ENCODE data around the gene PDE5A.

The PDE5A gene

DNA sequence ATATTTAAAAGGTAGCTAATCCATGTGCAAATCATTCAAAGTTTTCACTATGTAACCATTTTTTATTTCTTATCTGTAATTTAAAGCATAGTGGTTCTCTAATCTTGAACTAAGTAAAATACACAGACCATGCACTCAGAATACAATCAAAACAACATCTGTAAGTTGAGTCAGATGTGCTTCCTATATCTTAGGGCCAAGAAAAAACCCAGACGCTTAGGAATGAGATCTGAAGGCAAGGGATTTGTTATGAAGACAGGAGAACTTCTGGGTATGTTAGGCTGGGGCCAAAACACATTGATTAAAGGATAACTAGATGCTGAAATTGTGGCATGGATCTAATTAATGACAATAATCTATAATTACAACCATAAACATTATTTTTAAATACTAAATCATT lies 120.3 kb downstream of the PDE5A start:
- TF ChIP-seq SIN3A (IDR thresholded peaks at IDR 0.05; ENCODE audit: borderline replicate concordance, insufficient read depth, low read length) (no peak), POLR2AphosphoS5 (IDR thresholded peaks at IDR 0.05; ENCODE audit: low read depth, low read length) (no peak), FOXP2 (optimal IDR thresholded peaks at IDR 0.05; ENCODE audit: borderline replicate concordance, extremely low read depth, extremely low read length, insufficient read depth) (no peak), TAF1 (IDR thresholded peaks at IDR 0.05; ENCODE audit: borderline replicate concordance, insufficient read depth, low read length) (no peak)
- TF ChIP-seq, protein P1, sequence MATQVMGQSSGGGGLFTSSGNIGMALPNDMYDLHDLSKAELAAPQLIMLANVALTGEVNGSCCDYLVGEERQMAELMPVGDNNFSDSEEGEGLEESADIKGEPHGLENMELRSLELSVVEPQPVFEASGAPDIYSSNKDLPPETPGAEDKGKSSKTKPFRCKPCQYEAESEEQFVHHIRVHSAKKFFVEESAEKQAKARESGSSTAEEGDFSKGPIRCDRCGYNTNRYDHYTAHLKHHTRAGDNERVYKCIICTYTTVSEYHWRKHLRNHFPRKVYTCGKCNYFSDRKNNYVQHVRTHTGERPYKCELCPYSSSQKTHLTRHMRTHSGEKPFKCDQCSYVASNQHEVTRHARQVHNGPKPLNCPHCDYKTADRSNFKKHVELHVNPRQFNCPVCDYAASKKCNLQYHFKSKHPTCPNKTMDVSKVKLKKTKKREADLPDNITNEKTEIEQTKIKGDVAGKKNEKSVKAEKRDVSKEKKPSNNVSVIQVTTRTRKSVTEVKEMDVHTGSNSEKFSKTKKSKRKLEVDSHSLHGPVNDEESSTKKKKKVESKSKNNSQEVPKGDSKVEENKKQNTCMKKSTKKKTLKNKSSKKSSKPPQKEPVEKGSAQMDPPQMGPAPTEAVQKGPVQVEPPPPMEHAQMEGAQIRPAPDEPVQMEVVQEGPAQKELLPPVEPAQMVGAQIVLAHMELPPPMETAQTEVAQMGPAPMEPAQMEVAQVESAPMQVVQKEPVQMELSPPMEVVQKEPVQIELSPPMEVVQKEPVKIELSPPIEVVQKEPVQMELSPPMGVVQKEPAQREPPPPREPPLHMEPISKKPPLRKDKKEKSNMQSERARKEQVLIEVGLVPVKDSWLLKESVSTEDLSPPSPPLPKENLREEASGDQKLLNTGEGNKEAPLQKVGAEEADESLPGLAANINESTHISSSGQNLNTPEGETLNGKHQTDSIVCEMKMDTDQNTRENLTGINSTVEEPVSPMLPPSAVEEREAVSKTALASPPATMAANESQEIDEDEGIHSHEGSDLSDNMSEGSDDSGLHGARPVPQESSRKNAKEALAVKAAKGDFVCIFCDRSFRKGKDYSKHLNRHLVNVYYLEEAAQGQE (IDR thresholded peaks at IDR 0.05; ENCODE audit: insufficient read depth in 1 of 2, low read depth in 2 of 2, low read length in 2 of 2): no peak

DNA sequence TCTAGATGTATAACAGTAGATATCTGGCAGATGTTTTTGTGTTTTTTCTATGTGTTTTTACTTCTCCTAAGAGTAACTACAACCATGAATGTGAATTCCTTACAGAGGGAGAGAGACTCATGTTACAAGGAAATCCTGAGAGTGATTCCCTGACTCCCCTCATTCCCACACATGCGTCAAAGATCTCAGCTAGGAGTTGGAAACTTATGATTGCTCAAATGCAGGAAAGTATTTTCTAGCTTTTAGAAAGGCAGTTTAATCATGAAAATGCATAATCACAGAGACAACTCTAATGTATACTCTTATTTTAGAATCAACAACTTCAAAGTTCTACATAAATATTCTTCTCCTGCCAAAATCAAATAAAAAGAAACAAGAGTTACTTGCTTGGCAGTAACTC lies 121.8 kb downstream of the PDE5A start:
- TF ChIP-seq TAF1 (IDR thresholded peaks at IDR 0.05; ENCODE audit: borderline replicate concordance, insufficient read depth, low read length) (no peak), SIN3A (IDR thresholded peaks at IDR 0.05; ENCODE audit: borderline replicate concordance, insufficient read depth, low read length) (no peak), FOXP2 (optimal IDR thresholded peaks at IDR 0.05; ENCODE audit: borderline replicate concordance, extremely low read depth, extremely low read length, insufficient read depth) (no peak), POLR2AphosphoS5 (IDR thresholded peaks at IDR 0.05; ENCODE audit: low read depth, low read length) (no peak)
- TF ChIP-seq, protein P1 (IDR thresholded peaks at IDR 0.05; ENCODE audit: insufficient read depth in 1 of 2, low read depth in 2 of 2, low read length in 2 of 2): no peak

DNA sequence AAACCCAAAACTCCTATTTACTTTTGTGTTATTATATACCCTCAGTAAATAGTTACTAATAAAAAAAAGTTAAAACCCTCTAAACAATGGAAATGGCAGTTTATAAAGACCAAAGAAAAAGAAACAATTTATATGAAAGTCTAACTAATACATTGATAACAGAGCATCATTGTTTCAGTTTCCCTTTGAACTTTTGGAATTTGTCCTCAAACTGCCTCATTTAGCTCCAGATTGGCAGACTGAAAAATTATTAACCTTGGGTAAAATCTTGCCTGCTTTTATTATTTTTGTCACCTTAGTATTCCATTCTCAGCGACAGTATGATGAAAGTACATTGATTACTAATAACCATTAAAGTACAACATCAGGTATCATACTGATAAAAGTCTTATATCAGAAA lies 124.0 kb downstream of the PDE5A start:
- TF ChIP-seq SIN3A (IDR thresholded peaks at IDR 0.05; ENCODE audit: borderline replicate concordance, insufficient read depth, low read length) (no peak), FOXP2 (optimal IDR thresholded peaks at IDR 0.05; ENCODE audit: borderline replicate concordance, extremely low read depth, extremely low read length, insufficient read depth) (no peak), POLR2AphosphoS5 (IDR thresholded peaks at IDR 0.05; ENCODE audit: low read depth, low read length) (no peak), TAF1 (IDR thresholded peaks at IDR 0.05; ENCODE audit: borderline replicate concordance, insufficient read depth, low read length) (no peak)
- TF ChIP-seq, protein P1 (IDR thresholded peaks at IDR 0.05; ENCODE audit: insufficient read depth in 1 of 2, low read depth in 2 of 2, low read length in 2 of 2): no peak

DNA sequence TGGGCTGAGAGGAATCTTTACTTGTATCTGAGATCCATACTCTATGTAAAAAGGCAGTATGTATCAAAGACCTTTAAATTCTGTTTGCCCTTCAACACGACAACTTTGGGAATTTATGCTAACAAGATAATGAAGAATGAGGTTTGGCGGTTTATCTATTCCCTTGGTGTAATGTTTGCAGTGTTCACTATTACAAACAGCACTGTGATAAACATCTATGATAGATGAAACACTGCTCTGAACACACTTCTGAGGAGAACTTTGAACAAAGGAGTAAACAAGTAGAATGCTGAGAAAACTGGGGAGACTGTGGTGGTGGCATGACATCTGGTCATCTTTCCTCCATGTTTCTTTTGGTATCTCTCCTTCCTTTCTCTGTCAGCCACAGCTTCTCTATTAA lies 126.9 kb downstream of the PDE5A start:
- TF ChIP-seq, protein P1 (IDR thresholded peaks at IDR 0.05; ENCODE audit: insufficient read depth in 1 of 2, low read depth in 2 of 2, low read length in 2 of 2): no peak
- TF ChIP-seq FOXP2 (optimal IDR thresholded peaks at IDR 0.05; ENCODE audit: borderline replicate concordance, extremely low read depth, extremely low read length, insufficient read depth) (no peak), TAF1 (IDR thresholded peaks at IDR 0.05; ENCODE audit: borderline replicate concordance, insufficient read depth, low read length) (no peak), SIN3A (IDR thresholded peaks at IDR 0.05; ENCODE audit: borderline replicate concordance, insufficient read depth, low read length) (no peak), POLR2AphosphoS5 (IDR thresholded peaks at IDR 0.05; ENCODE audit: low read depth, low read length) (no peak)

DNA sequence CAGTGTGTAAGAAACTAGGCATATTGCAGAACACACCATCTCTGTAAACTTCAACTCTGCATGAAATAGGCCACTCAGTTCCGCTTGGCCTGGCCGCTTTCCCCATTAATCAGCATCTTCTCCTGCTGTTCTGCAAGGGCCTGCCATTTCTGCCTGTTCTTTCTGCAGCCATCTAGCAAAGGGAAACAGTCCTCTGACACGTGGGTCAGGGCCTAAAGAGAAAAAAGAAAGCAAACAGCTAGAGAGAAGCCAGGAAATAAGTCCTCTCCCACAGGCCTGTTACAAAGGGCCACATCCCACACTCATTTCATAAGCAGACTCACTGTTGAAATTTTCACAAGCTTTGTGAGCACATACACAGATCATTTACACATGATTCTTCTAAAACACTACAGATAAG lies 130.1 kb downstream of the PDE5A start:
- no peak for TF ChIP-seq TAF1 (IDR thresholded peaks at IDR 0.05; ENCODE audit: borderline replicate concordance, insufficient read depth, low read length)
- no peak for TF ChIP-seq FOXP2 (optimal IDR thresholded peaks at IDR 0.05; ENCODE audit: borderline replicate concordance, extremely low read depth, extremely low read length, insufficient read depth)
- TF ChIP-seq POLR2AphosphoS5 (IDR thresholded peaks at IDR 0.05; ENCODE audit: low read depth, low read length): no peak
- TF ChIP-seq, protein P1 (IDR thresholded peaks at IDR 0.05; ENCODE audit: insufficient read depth in 1 of 2, low read depth in 2 of 2, low read length in 2 of 2): no peak
- TF ChIP-seq SIN3A (IDR thresholded peaks at IDR 0.05; ENCODE audit: borderline replicate concordance, insufficient read depth, low read length): no peak

Data from PFSK-1 (cell line).